Common myeloid progenitor, CD34-positive (primary cell): ENCODE data around the gene STAT6.

Experiments used
- CTCF ChIA-PET: fragments of 350-600 bp; sonication (Branson Sonifier 250); formaldehyde crosslinking; loops from one replicate; lab custom pipeline; 2021; ENCODE audit warnings: antibody characterized with exemption; lab: Charles Lee
- POLR2A ChIA-PET: fragments of 350-600 bp; sonication (Branson Sonifier 250); formaldehyde crosslinking; loops from one replicate; lab custom pipeline; 2021; ENCODE audit warnings: antibody characterized with exemption; lab: Charles Lee
- DNase-seq, 3 donors: peaks; one replicate each; pipeline versions ENCODE4 v3.0.0 to v3.0.0-alpha.2; 2013
- H3K27ac ChIP-seq, 2 experiments: 1 replicate in 1 of 2; 2 replicates in 1 of 2; pipeline ENCODE4 v1.7.0; 2013; ENCODE audit warnings: inconsistent platforms in 2 of 2, low read length in 2 of 2, mild to moderate bottlenecking in 2 of 2, low read depth in 1 of 2, moderate library complexity in 1 of 2; ENCODE audit not compliant: severe bottlenecking in 2 of 2, insufficient read depth in 1 of 2, poor library complexity in 1 of 2
- H3K27me3 ChIP-seq, 5 experiments: replicated peaks in 2 of 5; 1 replicate in 3 of 5; 2 replicates in 2 of 5; pipeline versions ENCODE4 v1.6.1 to v1.7.0; 2013; ENCODE audit warnings: low read length in 4 of 5, mild to moderate bottlenecking in 2 of 5, moderate library complexity in 2 of 5, inconsistent platforms in 1 of 5; ENCODE audit not compliant: insufficient read depth in 5 of 5, control insufficient read depth in 4 of 5
- H3K36me3 ChIP-seq, 4 experiments: 1 replicate in 2 of 4; 2 replicates in 2 of 4; pipeline versions ENCODE4 v1.6.1 to v1.7.0; 2013; ENCODE audit warnings: low read length in 3 of 4, control low read depth in 1 of 4, mild to moderate bottlenecking in 1 of 4; ENCODE audit not compliant: control insufficient read depth in 4 of 4, insufficient read depth in 4 of 4
- H3K4me1 ChIP-seq, 4 experiments: 1 replicate in 3 of 4; 2 replicates in 1 of 4; pipeline versions ENCODE4 v1.6.1 to v1.7.1; 2013; ENCODE audit warnings: low read length in 3 of 4, mild to moderate bottlenecking in 3 of 4, control low read depth in 1 of 4, inconsistent platforms in 1 of 4, moderate library complexity in 1 of 4; ENCODE audit not compliant: control insufficient read depth in 4 of 4, insufficient read depth in 4 of 4; ENCODE audit errors: control extremely low read depth in 1 of 4
- H3K4me3 ChIP-seq, 7 experiments: 1 replicate in 4 of 7; 2 replicates in 3 of 7; pipeline versions ENCODE4 v1.5.1 to v1.7.0; 2013; ENCODE audit warnings: mild to moderate bottlenecking in 7 of 7, low read length in 6 of 7, moderate library complexity in 6 of 7, inconsistent platforms in 2 of 7, low read depth in 2 of 7, control low read depth in 1 of 7; ENCODE audit not compliant: insufficient read depth in 4 of 7, control insufficient read depth in 1 of 7; ENCODE audit errors: extremely low read depth in 1 of 7
- H3K9me3 ChIP-seq, 5 experiments: 1 replicate in 4 of 5; 2 replicates in 1 of 5; pipeline versions ENCODE4 v1.6.1 to v1.7.1; 2013; ENCODE audit warnings: low read length in 4 of 5, mild to moderate bottlenecking in 2 of 5, inconsistent platforms in 1 of 5, low read depth in 1 of 5, moderate library complexity in 1 of 5; ENCODE audit not compliant: control insufficient read depth in 4 of 5, insufficient read depth in 2 of 5; ENCODE audit errors: control extremely low read depth in 1 of 5
- WGBS: methylation state at CpG from one replicate; pipeline ENCODE4 v1.1.5; 2013; ENCODE audit not compliant: insufficient coverage; 5-methylcytosine and 5-hydroxymethylcytosine counted together

Gene STAT6

GRCh38 chr12:57139796-57140649 lies 28.9 kb upstream of the STAT6 start:
- no peaks in the 10 kb centered on the region for H3K36me3 ChIP-seq
- H3K4me3 ChIP-seq: no peak overlapping the region
- 92% methylated on average over 4 of the region's 6 CpGs for WGBS
- ChIA-PET CTCF (interaction anchor here (1.0 to 1.6 kb wide), 3 partner anchors 10 to 40 kb away, joined by 3 to 4 read pairs (median 4); partner anchors contain the start of gene LRP1), POLR2A (no interaction called here)
- H3K27ac ChIP-seq: no peak overlapping the region
- peaks cover 0 to 4% (median 0%) of the 10 kb centered on the region in 4 experiments for H3K4me1 ChIP-seq
- H3K9me3 ChIP-seq: no peaks in the 10 kb centered on the region
- no peak for DNase-seq
- H3K27me3 ChIP-seq: no peaks in the 10 kb centered on the region

GRCh38 chr12:57138526-57139272 lies 27.5 kb upstream of the STAT6 start:
- Histone ChIP-seq H3K4me3 (no peak overlapping the region), H3K27me3 (peaks cover 0 to under 1% (median 0%) of the 10 kb centered on the region in 5 experiments), H3K9me3 (no peaks in the 10 kb centered on the region), H3K4me1 (peaks cover 0 to 4% (median 0%) of the 10 kb centered on the region in 4 experiments), H3K36me3 (no peaks in the 10 kb centered on the region), H3K27ac (no peak overlapping the region)
- ChIA-PET POLR2A (no interaction called here), CTCF (interaction anchor here (1.4 to 4.6 kb wide), 4 partner anchors 14 to 37 kb away, joined by 3 to 36 read pairs (median 8); no protein-coding TSS in a partner anchor)
- 93% methylated on average over 9 of the region's 13 CpGs for WGBS
- no peak for DNase-seq

GRCh38 chr12:57135527-57136326 lies 24.6 kb upstream of the STAT6 start:
- ChIA-PET POLR2A (interaction anchor here (0.6 kb wide), 2 partner anchors 18 to 43 kb away, joined by 3 read pairs; no protein-coding TSS in a partner anchor), CTCF (interaction anchor here (1.2 to 4.6 kb wide), 3 partner anchors 11 to 41 kb away, joined by 3 to 36 read pairs (median 4); no protein-coding TSS in a partner anchor)
- Histone ChIP-seq H3K4me1 (no peaks in the 10 kb centered on the region), H3K27ac (no peak overlapping the region), H3K9me3 (no peaks in the 10 kb centered on the region), H3K27me3 (peaks cover 0 to 8% (median 0%) of the 10 kb centered on the region in 5 experiments), H3K36me3 (no peaks in the 10 kb centered on the region), H3K4me3 (no peak overlapping the region)
- WGBS: 90% methylated on average over 6 of the region's 18 CpGs
- no peak for DNase-seq

- ChIA-PET POLR2A (no interaction called here), CTCF (interaction anchor here (1.2 to 4.6 kb wide), 3 partner anchors 10 to 42 kb away, joined by 3 to 36 read pairs (median 4); no protein-coding TSS in a partner anchor)
- Histone ChIP-seq H3K36me3 (no peaks in the 10 kb centered on the region), H3K4me1 (no peaks in the 10 kb centered on the region), H3K27me3 (peaks cover 0 to 13% (median 0%) of the 10 kb centered on the region in 5 experiments), H3K9me3 (no peaks in the 10 kb centered on the region), H3K4me3 (no peak overlapping the region), H3K27ac (no peak overlapping the region)
- WGBS: 96% methylated on average over 8 of the region's 9 CpGs
- no peak for DNase-seq
Measured at GRCh38 chr12:57134949-57135348, 23.8 kb upstream of the STAT6 start.

- Histone ChIP-seq H3K36me3 (no peaks in the 10 kb centered on the region), H3K9me3 (no peaks in the 10 kb centered on the region), H3K4me1 (peaks cover 0 to 6% (median 2%) of the 10 kb centered on the region in 4 experiments), H3K27ac (no peak overlapping the region), H3K27me3 (peaks cover 0 to 20% (median 9%) of the 10 kb centered on the region in 5 experiments), H3K4me3 (no peak overlapping the region)
- DNase-seq: no peak
- CTCF ChIA-PET: interaction anchor here (1.2 to 19.8 kb wide), 5 partner anchors 10 to 53 kb away, joined by 3 to 399 read pairs (median 12); no protein-coding TSS in a partner anchor
- WGBS: 96% methylated on average over 3 of the region's 6 CpGs
- POLR2A ChIA-PET: no interaction called here
Measured at GRCh38 chr12:57133916-57134315, 22.8 kb upstream of the STAT6 start.

- Histone ChIP-seq H3K27me3 (peaks cover 0 to 22% (median 12%) of the 10 kb centered on the region in 5 experiments), H3K4me1 (peaks cover 0 to 11% (median 7%) of the 10 kb centered on the region in 4 experiments), H3K4me3 (no peak overlapping the region), H3K27ac (no peak overlapping the region), H3K9me3 (no peaks in the 10 kb centered on the region), H3K36me3 (no peaks in the 10 kb centered on the region)
- WGBS: 100% methylated on average over 2 of the region's 4 CpGs
- ChIA-PET CTCF (interaction anchor here (1.2 to 19.8 kb wide), 6 partner anchors 9 to 54 kb away, joined by 3 to 399 read pairs (median 8); no protein-coding TSS in a partner anchor), POLR2A (no interaction called here)
- DNase-seq: no peak
Measured at GRCh38 chr12:57133013-57133569, 21.9 kb upstream of the STAT6 start.
